CD8-positive, alpha-beta memory T cell (primary cell): ENCODE data around the gene SIPA1. TPM values are rescaled to one million over a fixed set of nuclear protein-coding genes. Genes with fewer than 3 reads are reported as not detected.

Source experiments
- CTCF ChIA-PET: fragments of 350-600 bp; sonication (Branson Sonifier 250); formaldehyde crosslinking; loops from one replicate; lab custom pipeline; 2021; ENCODE audit warnings: antibody characterized with exemption; lab: Charles Lee
- POLR2A ChIA-PET: fragments of 350-600 bp; sonication (Branson Sonifier 250); formaldehyde crosslinking; loops from one replicate; lab custom pipeline; 2021; ENCODE audit warnings: antibody characterized with exemption; lab: Charles Lee
- DNase-seq, 5 donors: peaks; one replicate each; pipeline versions ENCODE4 v3.0.0 to v3.0.0-alpha.2; 2020 to 2022; ENCODE audit warnings: mixed read lengths in 1 of 5
- H3K27ac ChIP-seq: one replicate; pipeline ENCODE4 v1.7.0; 2013; ENCODE audit warnings: low read depth, mild to moderate bottlenecking, low read length, moderate library complexity
- H3K27me3 ChIP-seq: 2 replicates; pipeline ENCODE4 v1.7.0; 2013; ENCODE audit warnings: low read length, mild to moderate bottlenecking; ENCODE audit not compliant: insufficient read depth, poor library complexity, severe bottlenecking
- H3K36me3 ChIP-seq: 2 replicates; pipeline ENCODE4 v1.7.0; 2013; ENCODE audit warnings: mild to moderate bottlenecking, low read length, moderate library complexity; ENCODE audit not compliant: insufficient read depth
- H3K4me1 ChIP-seq: 2 replicates; pipeline ENCODE4 v1.7.0; 2013; ENCODE audit warnings: mild to moderate bottlenecking, low read length, moderate library complexity; ENCODE audit not compliant: insufficient read depth
- H3K4me3 ChIP-seq: 2 replicates; pipeline ENCODE4 v1.7.0; 2013; ENCODE audit warnings: mild to moderate bottlenecking, low read length
- H3K9me3 ChIP-seq: 2 replicates; pipeline ENCODE4 v1.7.0; 2013; ENCODE audit warnings: mild to moderate bottlenecking, low read length
- H3K27ac Mint-ChIP-seq, 8 donors: one replicate each; pipeline ENCODE4 v1.8.0; 2020 to 2021; ENCODE audit warnings: mixed read lengths in 8 of 8, mild to moderate bottlenecking in 6 of 8, inconsistent platforms in 3 of 8, moderate library complexity in 3 of 8
- H3K27me3 Mint-ChIP-seq, 2 donors: one replicate each; pipeline ENCODE4 v1.8.0; 2020 to 2021; ENCODE audit warnings: mixed read lengths in 2 of 2, mild to moderate bottlenecking in 1 of 2, moderate library complexity in 1 of 2
- H3K36me3 Mint-ChIP-seq, 3 donors: one replicate each; pipeline ENCODE4 v1.8.0; 2020 to 2021; ENCODE audit warnings: mixed read lengths in 3 of 3, inconsistent platforms in 1 of 3, mild to moderate bottlenecking in 1 of 3
- H3K4me1 Mint-ChIP-seq, 3 donors: one replicate each; pipeline ENCODE4 v1.8.0; 2020 to 2021; ENCODE audit warnings: mixed read lengths in 3 of 3, inconsistent platforms in 1 of 3, mild to moderate bottlenecking in 1 of 3
- H3K4me3 Mint-ChIP-seq, 7 donors: one replicate each; pipeline ENCODE4 v1.8.0; 2020 to 2021; ENCODE audit warnings: mixed read lengths in 7 of 7, mild to moderate bottlenecking in 6 of 7, moderate library complexity in 4 of 7, inconsistent platforms in 2 of 7
- H3K9me3 Mint-ChIP-seq, 5 donors: one replicate each; pipeline ENCODE4 v1.8.0; 2020 to 2022; ENCODE audit warnings: mixed read lengths in 5 of 5, mild to moderate bottlenecking in 3 of 5, moderate library complexity in 2 of 5, inconsistent platforms in 1 of 5
- polyA plus RNA-seq: library from polyadenylated mRNA; unstranded; fragments of 300-500 nt; fragmentation: Illumina TruSeq; gene quantifications from one replicate; pipeline ENCODE4 v1.2.3, GENCODE V29; 2021
- total RNA-seq, 2 experiments: library from RNA; stranded (reverse); gene quantifications; one replicate each; pipeline ENCODE4 v1.2.3, GENCODE V29; 2021

The SIPA1 gene
- total and polyA plus RNA-seq, 3 experiments from 2014 or later = 111 to 335 (median 123) TPM

GRCh38 chr11:65696802-65697552, 59.1 kb downstream of the SIPA1 start:
- H3K27ac Mint-ChIP-seq = peak overlapping the region in 1 of 8 donors; percentile 82
- Histone ChIP-seq H3K27ac (no peak overlapping the region), H3K36me3 (no peaks in the 10 kb centered on the region), H3K4me3 (no peak overlapping the region), H3K27me3 (no peaks in the 10 kb centered on the region), H3K9me3 (no peaks in the 10 kb centered on the region), H3K4me1 (no peaks in the 10 kb centered on the region)
- H3K4me3 Mint-ChIP-seq = no peak overlapping the region
- CTCF ChIA-PET = interaction anchor here (1.1 kb wide), 1 partner anchor 15 kb away, joined by 3 read pairs; the partner anchor contains the start of gene KAT5
- DNase-seq = no peak
- H3K9me3 Mint-ChIP-seq = no peaks in the 10 kb centered on the region
- H3K36me3 Mint-ChIP-seq = no peaks in the 10 kb centered on the region
- H3K27me3 Mint-ChIP-seq = peaks cover 0 to 4% of the 10 kb centered on the region in 2 donors
- POLR2A ChIA-PET = interaction anchor here (0.7 kb wide), 1 partner anchor 58 kb away, joined by 3 read pairs; no protein-coding TSS in a partner anchor
- no peaks in the 10 kb centered on the region for H3K4me1 Mint-ChIP-seq

- H3K36me3 ChIP-seq = no peaks in the 10 kb centered on the region
- no peak overlapping the region for H3K4me3 ChIP-seq
- H3K9me3 Mint-ChIP-seq = no peaks in the 10 kb centered on the region
- H3K27ac Mint-ChIP-seq = peak overlapping the region in 1 of 8 donors; percentile 62
- CTCF ChIA-PET = no interaction called here
- no peak overlapping the region for H3K4me3 Mint-ChIP-seq
- POLR2A ChIA-PET = no interaction called here
- H3K27ac ChIP-seq = no peak overlapping the region
- H3K27me3 ChIP-seq = no peaks in the 10 kb centered on the region
- no peaks in the 10 kb centered on the region for H3K9me3 ChIP-seq
- no peaks in the 10 kb centered on the region for H3K36me3 Mint-ChIP-seq
- H3K4me1 ChIP-seq = no peaks in the 10 kb centered on the region
- no peaks in the 10 kb centered on the region for H3K4me1 Mint-ChIP-seq
- H3K27me3 Mint-ChIP-seq = peaks cover 4 to 6% of the 10 kb centered on the region in 2 donors
- no peak for DNase-seq
Measured at GRCh38 chr11:65698205-65698604, 60.3 kb downstream of the SIPA1 start.

GRCh38 chr11:65699306-65699705, 61.4 kb downstream of the SIPA1 start:
- H3K9me3 Mint-ChIP-seq = no peaks in the 10 kb centered on the region
- H3K27me3 Mint-ChIP-seq = peaks cover 4 to 6% of the 10 kb centered on the region in 2 donors
- no peaks in the 10 kb centered on the region for H3K9me3 ChIP-seq
- no peak overlapping the region for H3K27ac ChIP-seq
- POLR2A ChIA-PET = no interaction called here
- no peaks in the 10 kb centered on the region for H3K36me3 ChIP-seq
- H3K36me3 Mint-ChIP-seq = no peaks in the 10 kb centered on the region
- H3K27ac Mint-ChIP-seq = no peak overlapping the region
- no peak overlapping the region for H3K4me3 ChIP-seq
- no peaks in the 10 kb centered on the region for H3K4me1 Mint-ChIP-seq
- no peaks in the 10 kb centered on the region for H3K4me1 ChIP-seq
- no peak for DNase-seq
- CTCF ChIA-PET = no interaction called here
- no peaks in the 10 kb centered on the region for H3K27me3 ChIP-seq
- H3K4me3 Mint-ChIP-seq = no peak overlapping the region

GRCh38 chr11:65700399-65700798, 62.5 kb downstream of the SIPA1 start:
- POLR2A ChIA-PET = no interaction called here
- Histone ChIP-seq H3K27me3 (no peaks in the 10 kb centered on the region), H3K36me3 (no peaks in the 10 kb centered on the region), H3K4me3 (no peak overlapping the region), H3K9me3 (no peaks in the 10 kb centered on the region), H3K4me1 (no peaks in the 10 kb centered on the region), H3K27ac (no peak overlapping the region)
- DNase-seq = no peak
- Mint-ChIP-seq H3K36me3 (no peaks in the 10 kb centered on the region), H3K4me1 (no peaks in the 10 kb centered on the region), H3K27ac (no peak overlapping the region), H3K4me3 (no peak overlapping the region), H3K9me3 (no peaks in the 10 kb centered on the region), H3K27me3 (peaks cover 7 to 9% of the 10 kb centered on the region in 2 donors)
- CTCF ChIA-PET = no interaction called here

Other genes starting within 250 kb of the SIPA1 start
- gene NEAT1, start 215.3 kb upstream of the SIPA1 start, total RNA-seq = 100 to 1,000 TPM; 196 to 204 TPM
- 2.7 TPM for gene NEAT1, start 215.3 kb upstream of the SIPA1 start, polyA plus RNA-seq
- gene MALAT1, start 139.1 kb upstream of the SIPA1 start, total RNA-seq = 1,000 to 10,000 TPM; 4,639 to 4,912 TPM
- gene MALAT1, start 139.1 kb upstream of the SIPA1 start, polyA plus RNA-seq = 2,529 TPM
- gene SCYL1, start 113.0 kb upstream of the SIPA1 start, total RNA-seq = 10 to 100 TPM; 85.1 to 88.5 TPM
- gene SCYL1, start 113.0 kb upstream of the SIPA1 start, polyA plus RNA-seq = 42.1 TPM
- gene LTBP3, start 79.7 kb upstream of the SIPA1 start, total RNA-seq = 10 to 100 TPM; 33.2 to 35.4 TPM
- gene LTBP3, start 79.7 kb upstream of the SIPA1 start, polyA plus RNA-seq = 17.9 TPM
- gene ZNRD2, start 67.6 kb upstream of the SIPA1 start, total RNA-seq = 10 to 100 TPM; 69.6 to 77.9 TPM
- 81.4 TPM for gene ZNRD2, start 67.6 kb upstream of the SIPA1 start, polyA plus RNA-seq
- 10 to 100 TPM; 30.8 to 34.1 TPM for gene FAM89B, start 65.6 kb upstream of the SIPA1 start, total RNA-seq
- gene FAM89B, start 65.6 kb upstream of the SIPA1 start, polyA plus RNA-seq = 138 TPM
- gene EHBP1L1, start 62.0 kb upstream of the SIPA1 start, total RNA-seq = 100 to 1,000 TPM in 1 of 2 experiments, 10 to 100 TPM in 1; 97.3 to 100 TPM
- 25.1 TPM for gene EHBP1L1, start 62.0 kb upstream of the SIPA1 start, polyA plus RNA-seq
- under 1 TPM; 0.59 to 0.64 TPM for gene KCNK7, start 42.3 kb upstream of the SIPA1 start, total RNA-seq
- not detected for gene KCNK7, start 42.3 kb upstream of the SIPA1 start, polyA plus RNA-seq
- gene MAP3K11, start 23.9 kb upstream of the SIPA1 start, total RNA-seq = 10 to 100 TPM; 61.6 to 65.5 TPM
- 23.5 TPM for gene MAP3K11, start 23.9 kb upstream of the SIPA1 start, polyA plus RNA-seq
- 10 to 100 TPM; 46.4 to 53.1 TPM for gene PCNX3, start 22.3 kb upstream of the SIPA1 start, total RNA-seq
- 8.5 TPM for gene PCNX3, start 22.3 kb upstream of the SIPA1 start, polyA plus RNA-seq
- gene RELA, start 24.8 kb downstream of the SIPA1 start, total RNA-seq = 10 to 100 TPM; 87.3 to 89.7 TPM
- 76.0 TPM for gene RELA, start 24.8 kb downstream of the SIPA1 start, polyA plus RNA-seq
- 10 to 100 TPM; 79.9 to 87.1 TPM for gene KAT5, start 74.2 kb downstream of the SIPA1 start, total RNA-seq
- 49.5 TPM for gene KAT5, start 74.2 kb downstream of the SIPA1 start, polyA plus RNA-seq
- gene RNASEH2C, start 82.7 kb downstream of the SIPA1 start, total RNA-seq = 100 to 1,000 TPM; 106 to 114 TPM
- gene RNASEH2C, start 82.7 kb downstream of the SIPA1 start, polyA plus RNA-seq = 87.7 TPM
- 10 to 100 TPM; 16.2 to 17.4 TPM for gene AP5B1, start 142.9 kb downstream of the SIPA1 start, total RNA-seq
- 18.1 TPM for gene AP5B1, start 142.9 kb downstream of the SIPA1 start, polyA plus RNA-seq
- not detected for gene OVOL1, start 149.0 kb downstream of the SIPA1 start, total RNA-seq
- not detected for gene OVOL1, start 149.0 kb downstream of the SIPA1 start, polyA plus RNA-seq
- gene SNX32, start 195.9 kb downstream of the SIPA1 start, total RNA-seq = 1 to 10 TPM; 2.0 to 2.8 TPM
- 0.77 TPM for gene SNX32, start 195.9 kb downstream of the SIPA1 start, polyA plus RNA-seq
- gene CFL1, start 220.1 kb downstream of the SIPA1 start, total RNA-seq = 1,000 to 10,000 TPM; 1,172 to 1,226 TPM
- gene CFL1, start 220.1 kb downstream of the SIPA1 start, polyA plus RNA-seq = 3,347 TPM
- gene MUS81, start 222.3 kb downstream of the SIPA1 start, total RNA-seq = 10 to 100 TPM; 84.7 to 85.8 TPM
- gene MUS81, start 222.3 kb downstream of the SIPA1 start, polyA plus RNA-seq = 35.2 TPM
- 1 to 10 TPM; 3.9 to 4.0 TPM for gene EFEMP2, start 234.7 kb downstream of the SIPA1 start, total RNA-seq
- gene EFEMP2, start 234.7 kb downstream of the SIPA1 start, polyA plus RNA-seq = 0.23 TPM
- gene CTSW, start 241.7 kb downstream of the SIPA1 start, total RNA-seq = 10 to 100 TPM; 40.9 to 44.3 TPM
- gene CTSW, start 241.7 kb downstream of the SIPA1 start, polyA plus RNA-seq = 1,046 TPM